ENCODE results near the gene MYH8. TPM values are rescaled to one million over a fixed set of nuclear protein-coding genes. Genes with fewer than 3 reads are reported as not detected.

MYH8 gene
- total RNA-seq, 1 donor from 2014 or later = 0.05 TPM

GRCh38 chr17:10392880-10393279, 28.9 kb downstream of the MYH8 start:
- DNase-seq (ENCODE audit: low spot score) = no peak
- intact Hi-C loops (cut with DNase I) = no loop called here

DNA sequence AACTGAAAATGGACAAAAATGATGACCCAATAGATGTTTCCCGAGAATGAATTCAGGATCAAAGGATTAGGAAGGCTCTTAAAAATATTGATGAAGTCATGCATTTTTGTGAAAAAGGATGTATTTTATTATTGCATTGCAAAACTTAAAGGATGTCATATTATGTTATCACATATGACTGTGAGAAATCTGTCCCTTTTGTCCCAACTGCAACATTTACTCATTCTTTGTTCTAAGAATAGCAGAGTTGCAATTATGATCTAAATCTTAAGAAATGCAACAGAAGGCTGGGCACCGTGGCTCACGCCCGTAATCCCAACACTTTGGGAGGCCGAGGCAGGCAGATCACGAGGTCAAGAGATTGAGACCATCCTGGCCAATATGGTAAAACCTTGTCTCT, 35.9 kb downstream of the MYH8 start:
- DNase-seq (ENCODE audit: low spot score) = no peak
- intact Hi-C loops (cut with DNase I) = no loop called here

DNA sequence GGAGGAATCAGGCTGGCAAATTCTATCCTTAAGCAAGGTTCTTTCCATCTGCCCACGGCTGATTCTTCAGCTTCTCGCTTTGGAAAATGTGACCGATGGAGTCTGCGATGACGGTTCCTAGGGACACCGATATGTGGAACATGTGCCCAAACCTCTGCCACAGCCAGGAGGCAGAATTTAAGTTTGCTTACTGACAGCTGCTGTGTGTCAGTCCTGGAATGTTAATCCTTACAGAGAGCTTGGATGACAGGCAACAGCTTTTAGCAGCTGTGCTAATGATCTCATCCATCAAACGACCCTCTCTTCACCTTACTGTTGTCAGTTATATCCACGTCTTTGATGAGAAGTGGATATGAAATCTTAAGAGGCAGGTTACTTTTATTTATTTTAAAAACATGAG, 37.6 kb downstream of the MYH8 start:
- intact Hi-C loops (cut with DNase I) = no loop called here

GRCh38 chr17:10380631-10381408, 40.9 kb downstream of the MYH8 start:
- DNase-seq (ENCODE audit: low spot score) = no peak
- intact Hi-C loops (cut with DNase I) = no loop called here

More for the DNA sequence above, 37.6 kb downstream of the MYH8 start:
- DNase-seq (ENCODE audit: low spot score) = no peak

- DNase-seq (ENCODE audit: low spot score) = no peak
- intact Hi-C loops (cut with DNase I) = no loop called here
Measured at GRCh38 chr17:10372906-10373305, 48.8 kb downstream of the MYH8 start, which contains the start of gene MYH13. Gene MYH13, minus strand, starts transcription at chr17:10373006. Its CDS starts 8,476 bp downstream, at chr17:10364530.

- intact Hi-C loops (cut with DNase I) = no loop called here
- DNase-seq (ENCODE audit: low spot score) = no peak
Measured at GRCh38 chr17:10370016-10370608, 51.6 kb downstream of the MYH8 start.

DNA sequence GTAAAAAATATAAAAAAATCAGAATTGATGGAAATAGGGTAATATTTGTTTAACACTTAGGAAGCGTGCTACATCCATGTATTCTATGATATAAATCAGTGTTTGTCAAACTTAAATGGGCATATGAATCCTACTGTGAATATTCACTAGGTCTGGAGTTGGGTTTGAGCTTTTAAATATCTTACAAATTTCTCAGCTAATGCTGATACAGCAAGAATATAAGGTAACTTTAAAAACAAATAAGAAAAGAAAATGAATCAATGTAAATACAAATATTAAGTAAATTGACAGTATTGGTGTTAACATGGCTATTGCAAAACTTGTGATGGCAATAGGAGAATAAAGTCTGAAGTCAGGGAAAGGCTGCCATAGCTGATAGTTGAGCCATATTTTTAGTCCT, 52.5 kb downstream of the MYH8 start:
- no peak for DNase-seq (ENCODE audit: low spot score)
- intact Hi-C loops (cut with DNase I) = no loop called here

DNA sequence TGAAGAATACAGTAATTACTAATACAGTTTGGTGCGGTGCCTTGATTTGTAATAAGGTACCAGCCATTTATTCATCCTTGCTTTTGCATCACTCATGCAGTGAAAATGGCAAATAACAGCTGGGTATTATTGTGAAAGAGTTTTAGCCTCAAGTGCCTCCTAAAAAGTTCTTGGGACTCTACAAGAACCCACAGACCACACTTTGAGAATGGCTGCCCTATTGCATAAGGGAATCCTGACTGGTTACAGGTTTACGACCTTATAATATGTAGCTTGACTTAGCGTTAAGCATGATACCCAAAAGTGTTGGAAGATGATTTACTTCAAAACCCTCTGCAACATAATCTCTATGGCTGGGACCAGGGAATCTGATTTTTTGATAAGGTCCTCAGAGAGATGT, 53.2 kb downstream of the MYH8 start:
- intact Hi-C loops (cut with DNase I) = no loop called here

DNA sequence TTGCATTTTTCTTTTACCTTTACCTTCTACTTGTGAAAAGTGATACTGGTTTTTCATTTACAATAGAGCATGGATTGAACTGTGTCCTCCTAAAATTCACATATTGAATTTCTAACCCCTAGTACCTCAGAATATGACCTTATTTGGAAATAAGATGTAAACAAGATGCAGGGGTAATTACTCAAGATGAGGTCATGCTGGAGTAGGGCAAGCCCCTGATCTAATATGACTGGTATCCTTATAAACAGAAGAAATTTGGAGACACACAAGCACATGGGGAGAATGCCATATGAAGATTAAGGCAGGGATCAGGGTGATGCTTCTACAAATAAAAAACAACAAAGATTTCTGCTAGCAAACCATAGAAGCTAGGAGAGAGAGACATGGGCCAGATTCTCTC, 61.2 kb downstream of the MYH8 start:
- intact Hi-C loops (cut with DNase I) = no loop called here
- DNase-seq (ENCODE audit: low spot score) = no peak

More for the DNA sequence above, 53.2 kb downstream of the MYH8 start:
- no peak for DNase-seq (ENCODE audit: low spot score)

DNA sequence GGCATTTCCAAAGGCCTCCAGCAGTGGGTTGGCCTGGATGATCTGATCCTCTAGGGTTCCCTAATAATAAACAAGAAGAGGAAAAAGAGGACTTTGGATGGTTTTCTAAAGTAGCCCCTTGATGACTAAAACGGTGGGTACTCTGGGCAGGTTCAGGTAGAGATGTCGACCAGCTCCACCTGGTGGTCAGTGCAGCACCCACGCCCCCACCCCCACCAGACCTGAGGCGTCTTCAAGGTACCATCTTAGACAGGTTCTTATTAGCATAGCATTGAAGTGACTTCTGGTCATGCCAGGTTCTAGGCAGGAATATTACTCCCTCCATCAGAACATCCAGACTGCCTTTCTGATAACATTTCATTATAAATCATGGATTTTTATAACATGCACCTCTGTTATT, 64.0 kb downstream of the MYH8 start:
- DNase-seq (ENCODE audit: low spot score) = no peak
- intact Hi-C loops (cut with DNase I) = no loop called here

DNA sequence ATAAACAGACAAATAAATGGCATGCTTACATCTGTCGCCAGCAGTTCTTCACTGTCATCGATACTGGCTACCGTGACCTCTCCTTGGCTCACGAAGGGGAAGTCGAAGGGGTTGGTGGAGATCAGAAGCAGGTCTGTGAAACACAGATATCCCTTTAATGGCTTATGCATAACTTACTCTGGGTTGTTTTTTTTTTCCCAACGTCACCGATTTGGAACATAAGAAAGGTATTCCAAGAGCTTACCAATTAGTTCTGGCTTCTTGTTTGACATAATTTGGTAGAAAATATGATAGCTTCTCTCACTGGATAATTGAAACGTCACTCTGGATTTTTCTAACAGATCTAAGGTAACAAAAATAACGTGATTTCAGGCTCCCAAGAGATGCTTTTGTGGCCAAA, 67.1 kb downstream of the MYH8 start:
- intact Hi-C loops (cut with DNase I) = no loop called here
- DNase-seq (ENCODE audit: low spot score) = no peak

DNA sequence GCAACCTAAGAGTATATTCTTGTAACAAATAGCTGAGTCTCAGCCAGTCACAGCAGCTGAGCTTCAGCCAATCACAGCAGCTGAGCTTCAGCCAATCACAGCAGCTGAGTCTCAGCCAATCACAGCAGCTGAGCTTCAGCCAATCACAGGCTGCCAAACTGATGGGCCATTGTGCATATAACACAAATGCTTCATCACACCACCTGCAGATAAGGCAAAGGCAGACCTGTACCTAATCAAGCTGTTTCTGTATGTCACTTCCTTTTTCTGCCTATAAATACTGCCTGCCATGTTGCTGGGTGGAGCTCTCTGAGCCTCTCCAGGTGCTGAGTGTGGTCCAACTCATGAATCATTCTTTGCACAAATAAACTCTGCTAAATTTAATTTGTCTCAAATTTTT, 68.9 kb downstream of the MYH8 start:
- DNase-seq (ENCODE audit: low spot score) = no peak
- intact Hi-C loops (cut with DNase I) = no loop called here

DNA sequence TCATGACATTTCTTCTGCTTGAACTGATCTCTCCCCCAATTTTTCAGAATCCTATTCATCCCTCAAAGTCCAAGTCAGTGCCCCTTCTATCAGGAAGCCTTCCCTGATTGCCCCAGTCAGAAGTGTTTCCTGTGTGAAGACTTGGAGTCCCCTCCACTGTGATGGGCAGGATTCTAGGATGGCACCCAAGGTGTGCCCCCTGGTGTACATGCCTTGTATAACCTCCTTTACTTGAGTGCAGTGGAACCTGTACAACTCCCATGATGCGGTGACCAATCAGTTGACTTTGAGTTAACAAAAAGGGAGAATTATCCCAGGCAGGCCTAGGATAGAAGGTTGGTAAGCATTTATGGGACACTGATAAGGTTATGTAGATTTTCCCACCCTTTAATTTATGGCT, 72.3 kb downstream of the MYH8 start:
- no peak for DNase-seq (ENCODE audit: low spot score)

DNA sequence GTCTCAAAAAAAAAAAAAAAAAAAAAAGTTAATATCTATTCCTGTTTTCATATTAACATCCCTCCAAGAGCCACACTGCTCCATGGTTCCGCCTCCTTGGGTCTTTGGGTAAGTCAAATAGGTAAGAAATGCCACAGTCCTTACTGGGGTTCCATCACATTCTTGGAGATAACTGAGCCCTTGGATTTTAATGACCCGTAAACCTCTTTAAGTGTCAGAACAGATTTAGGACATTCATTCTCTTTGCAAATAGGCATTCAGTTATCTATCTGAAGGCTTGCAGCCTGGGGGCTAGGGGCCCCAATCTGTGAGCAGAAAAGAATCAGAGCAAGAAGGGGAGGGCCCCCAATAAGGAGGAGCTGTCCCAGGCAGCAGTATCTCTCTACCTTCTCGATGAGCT, 76.9 kb downstream of the MYH8 start:
- intact Hi-C loops (cut with DNase I) = no loop called here
- DNase-seq (ENCODE audit: low spot score) = no peak

More for the DNA sequence above, 72.3 kb downstream of the MYH8 start:
- intact Hi-C loops (cut with DNase I) = no loop called here

Other genes with a start within 250 kb of the MYH8 start
- 75.9 TPM for gene GAS7, start 223.3 kb downstream of the MYH8 start, total RNA-seq
- not detected for gene MYH13, start 48.9 kb downstream of the MYH8 start, total RNA-seq
- gene MYH4, start 47.6 kb upstream of the MYH8 start, total RNA-seq = not detected
- 0.16 TPM for gene MYH1, start 96.6 kb upstream of the MYH8 start, total RNA-seq
- gene MYH2, start 127.7 kb upstream of the MYH8 start, total RNA-seq = 0.22 TPM
- 1.5 TPM for gene MYH3, start 235.4 kb upstream of the MYH8 start, total RNA-seq